ENCODE measurements around the gene HOXC13.

The HOXC13 gene

DNA sequence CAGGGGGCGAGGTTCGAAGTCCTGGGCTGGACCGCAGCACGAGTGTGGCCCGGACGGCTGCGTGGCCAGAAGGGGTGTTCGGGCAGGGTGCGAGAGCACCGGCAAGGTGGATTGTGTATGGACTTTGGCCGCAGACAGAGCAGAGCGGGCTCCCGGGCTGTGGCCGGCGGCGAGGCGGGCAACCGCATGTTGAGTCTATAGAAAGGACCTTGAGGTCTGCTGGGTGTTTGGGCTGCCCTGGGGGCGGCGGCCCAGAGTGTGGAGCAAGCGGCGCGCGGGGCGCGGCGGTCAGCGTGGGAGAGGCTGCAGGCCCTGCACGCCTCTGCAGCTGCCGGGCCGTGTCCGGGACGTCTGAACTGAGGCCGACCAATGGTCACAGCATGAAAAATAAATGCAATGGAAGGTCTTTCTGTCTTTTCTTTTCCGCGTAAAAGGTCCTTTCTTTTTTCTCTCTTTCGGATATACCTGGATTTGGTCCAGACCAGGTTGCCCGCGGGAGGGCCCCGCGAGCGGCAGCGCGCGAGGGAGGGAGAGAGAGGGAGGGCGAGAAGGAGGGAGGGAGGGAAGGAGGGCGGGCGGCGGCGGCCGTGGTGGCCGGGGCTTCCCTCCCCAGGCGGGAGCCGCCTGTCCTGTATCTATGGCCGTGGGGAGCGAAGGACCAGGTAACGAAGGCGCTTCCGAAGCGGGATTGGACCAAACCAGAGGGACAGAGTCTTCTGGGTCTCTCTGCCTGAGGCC lies 55.8 kb downstream of the HOXC13 start:
- Histone ChIP-seq H3K4me1 (peaks cover 5% of the 10 kb centered on the region; the same call in 1 of the 2 replicates), H3K9me3 (no peaks in the 10 kb centered on the region), H3K36me3 (no peaks in the 10 kb centered on the region), H3K4me3 (ENCODE audit: low read depth, low read length) (peak overlapping the region; percentile 56; the same call in 1 of the 2 replicates), H3K27me3 (no peaks in the 10 kb centered on the region)
- DNase-seq = no peak
- TF ChIP-seq CTCF (IDR thresholded peaks at IDR 0.05; ENCODE audit: low read depth, low read length) = no peak

DNA sequence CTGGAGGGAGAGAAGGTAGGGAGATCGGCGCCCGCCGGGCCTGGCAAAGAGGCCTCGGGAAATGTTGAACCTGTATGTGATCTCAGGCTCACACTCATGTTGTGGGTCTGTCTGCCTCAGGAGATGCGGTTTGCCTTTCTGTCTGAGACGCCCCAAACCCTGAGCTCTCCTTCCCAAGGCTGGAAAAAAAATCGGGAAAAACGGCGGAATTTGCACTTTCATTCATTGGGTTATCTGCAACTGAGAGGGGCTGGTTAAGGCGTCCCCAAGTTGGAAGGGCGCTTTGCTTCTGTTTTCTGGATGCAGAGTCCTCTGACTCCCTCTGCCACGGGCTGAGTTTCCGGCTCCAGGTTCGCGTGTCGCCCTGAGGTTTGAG lies 56.4 kb downstream of the HOXC13 start:
- H3K36me3 ChIP-seq = no peaks in the 10 kb centered on the region
- no peaks in the 10 kb centered on the region for H3K27me3 ChIP-seq
- H3K4me1 ChIP-seq = peaks cover 5% of the 10 kb centered on the region; the same call in 1 of the 2 replicates
- H3K9me3 ChIP-seq = no peaks in the 10 kb centered on the region
- TF ChIP-seq CTCF (IDR thresholded peaks at IDR 0.05; ENCODE audit: low read depth, low read length) = no peak
- DNase-seq = no peak
- peak overlapping the region; percentile 56 for H3K4me3 ChIP-seq (ENCODE audit: low read depth, low read length)

GRCh38 chr12:53995378-53996239 lies 57.0 kb downstream of the HOXC13 start:
- no peaks in the 10 kb centered on the region for H3K9me3 ChIP-seq
- H3K4me3 ChIP-seq (ENCODE audit: low read depth, low read length) = peak overlapping the region; percentile 56
- H3K36me3 ChIP-seq = no peaks in the 10 kb centered on the region
- no peak for TF ChIP-seq CTCF (IDR thresholded peaks at IDR 0.05; ENCODE audit: low read depth, low read length)
- peak; percentile 75 for DNase-seq
- H3K4me1 ChIP-seq = peaks cover 5% of the 10 kb centered on the region; the same call in 1 of the 2 replicates
- H3K27me3 ChIP-seq = no peaks in the 10 kb centered on the region
